ENCODE results near the gene PACRG. TPM values are rescaled to one million over a fixed set of nuclear protein-coding genes. Genes with fewer than 3 reads are reported as not detected.

Gene PACRG
- total and polyA plus RNA-seq, 2 experiments from 2014 or later: 0.83 to 3.7 TPM

- TF ChIP-seq CTCF (IDR thresholded peaks at IDR 0.05; ENCODE audit: low read depth, low read length): no peak
- no peak for DNase-seq (ENCODE audit: low read depth in 1 of 2, low spot score in 1 of 2)
- no peak overlapping the region for H3K4me3 ChIP-seq
- no peaks in the 10 kb centered on the region for H3K36me3 ChIP-seq
- H3K27me3 ChIP-seq: no peaks in the 10 kb centered on the region
- H3K9me3 ChIP-seq (ENCODE audit: low read depth): no peaks in the 10 kb centered on the region
- peaks cover 5% of the 10 kb centered on the region for H3K4me1 ChIP-seq (ENCODE audit: low read depth)
- no peak overlapping the region for H3K27ac ChIP-seq
Measured at GRCh38 chr6:163019926-163020325, 292.2 kb downstream of the PACRG start.

- peaks cover 2% of the 10 kb centered on the region for H3K4me1 ChIP-seq (ENCODE audit: low read depth)
- TF ChIP-seq CTCF (IDR thresholded peaks at IDR 0.05; ENCODE audit: low read depth, low read length): no peak
- no peak overlapping the region for H3K4me3 ChIP-seq
- no peaks in the 10 kb centered on the region for H3K9me3 ChIP-seq (ENCODE audit: low read depth)
- no peaks in the 10 kb centered on the region for H3K36me3 ChIP-seq
- DNase-seq (ENCODE audit: low read depth in 1 of 2, low spot score in 1 of 2): no peak
- no peaks in the 10 kb centered on the region for H3K27me3 ChIP-seq
- no peak overlapping the region for H3K27ac ChIP-seq
Measured at GRCh38 chr6:163021054-163021453, 293.3 kb downstream of the PACRG start.

GRCh38 chr6:163023700-163024099 is 295.9 kb downstream of the PACRG start:
- Histone ChIP-seq H3K27me3 (no peaks in the 10 kb centered on the region), H3K4me1 (ENCODE audit: low read depth) (peaks cover 8% of the 10 kb centered on the region), H3K4me3 (no peak overlapping the region), H3K36me3 (no peaks in the 10 kb centered on the region), H3K9me3 (ENCODE audit: low read depth) (no peaks in the 10 kb centered on the region), H3K27ac (no peak overlapping the region)
- no peak for DNase-seq (ENCODE audit: low read depth in 1 of 2, low spot score in 1 of 2)
- TF ChIP-seq CTCF (IDR thresholded peaks at IDR 0.05; ENCODE audit: low read depth, low read length): no peak

- Histone ChIP-seq H3K9me3 (ENCODE audit: low read depth) (no peaks in the 10 kb centered on the region), H3K27ac (no peak overlapping the region), H3K4me3 (no peak overlapping the region), H3K4me1 (ENCODE audit: low read depth) (peaks cover 8% of the 10 kb centered on the region), H3K36me3 (no peaks in the 10 kb centered on the region), H3K27me3 (no peaks in the 10 kb centered on the region)
- peak in 1 of 2 donors; percentile 13 for DNase-seq (ENCODE audit: low read depth in 1 of 2, low spot score in 1 of 2)
- TF ChIP-seq CTCF (IDR thresholded peaks at IDR 0.05; ENCODE audit: low read depth, low read length): no peak
Measured at GRCh38 chr6:163026893-163027292, 299.1 kb downstream of the PACRG start.

GRCh38 chr6:163030980-163031379 is 303.2 kb downstream of the PACRG start:
- Histone ChIP-seq H3K36me3 (no peaks in the 10 kb centered on the region), H3K27ac (no peak overlapping the region), H3K9me3 (ENCODE audit: low read depth) (no peaks in the 10 kb centered on the region), H3K4me1 (ENCODE audit: low read depth) (peaks cover 8% of the 10 kb centered on the region), H3K27me3 (no peaks in the 10 kb centered on the region), H3K4me3 (no peak overlapping the region)
- DNase-seq (ENCODE audit: low read depth in 1 of 2, low spot score in 1 of 2): no peak
- TF ChIP-seq CTCF (IDR thresholded peaks at IDR 0.05; ENCODE audit: low read depth, low read length): no peak

GRCh38 chr6:163031931-163032330 is 304.2 kb downstream of the PACRG start:
- Histone ChIP-seq H3K4me3 (no peak overlapping the region), H3K27ac (no peak overlapping the region), H3K27me3 (no peaks in the 10 kb centered on the region), H3K36me3 (no peaks in the 10 kb centered on the region), H3K9me3 (ENCODE audit: low read depth) (no peaks in the 10 kb centered on the region), H3K4me1 (ENCODE audit: low read depth) (peaks cover 3% of the 10 kb centered on the region)
- no peak for DNase-seq (ENCODE audit: low read depth in 1 of 2, low spot score in 1 of 2)
- no peak for TF ChIP-seq CTCF (IDR thresholded peaks at IDR 0.05; ENCODE audit: low read depth, low read length)

Measured in cardiac muscle cell (in vitro differentiated cells and primary cell).